GM19324 (cell line): ENCODE measurements around the gene GPR87.

ENCODE experiments used
- ATAC-seq: cut with Tn5 transposase; IDR thresholded peaks from one replicate; pipeline ENCODE4 v1.9.1; 2021; ENCODE audit warnings: mild to moderate bottlenecking, moderate library complexity; ENCODE audit not compliant: unreplicated experiment, low FRiP score

Gene GPR87, protein sequence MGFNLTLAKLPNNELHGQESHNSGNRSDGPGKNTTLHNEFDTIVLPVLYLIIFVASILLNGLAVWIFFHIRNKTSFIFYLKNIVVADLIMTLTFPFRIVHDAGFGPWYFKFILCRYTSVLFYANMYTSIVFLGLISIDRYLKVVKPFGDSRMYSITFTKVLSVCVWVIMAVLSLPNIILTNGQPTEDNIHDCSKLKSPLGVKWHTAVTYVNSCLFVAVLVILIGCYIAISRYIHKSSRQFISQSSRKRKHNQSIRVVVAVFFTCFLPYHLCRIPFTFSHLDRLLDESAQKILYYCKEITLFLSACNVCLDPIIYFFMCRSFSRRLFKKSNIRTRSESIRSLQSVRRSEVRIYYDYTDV

DNA sequence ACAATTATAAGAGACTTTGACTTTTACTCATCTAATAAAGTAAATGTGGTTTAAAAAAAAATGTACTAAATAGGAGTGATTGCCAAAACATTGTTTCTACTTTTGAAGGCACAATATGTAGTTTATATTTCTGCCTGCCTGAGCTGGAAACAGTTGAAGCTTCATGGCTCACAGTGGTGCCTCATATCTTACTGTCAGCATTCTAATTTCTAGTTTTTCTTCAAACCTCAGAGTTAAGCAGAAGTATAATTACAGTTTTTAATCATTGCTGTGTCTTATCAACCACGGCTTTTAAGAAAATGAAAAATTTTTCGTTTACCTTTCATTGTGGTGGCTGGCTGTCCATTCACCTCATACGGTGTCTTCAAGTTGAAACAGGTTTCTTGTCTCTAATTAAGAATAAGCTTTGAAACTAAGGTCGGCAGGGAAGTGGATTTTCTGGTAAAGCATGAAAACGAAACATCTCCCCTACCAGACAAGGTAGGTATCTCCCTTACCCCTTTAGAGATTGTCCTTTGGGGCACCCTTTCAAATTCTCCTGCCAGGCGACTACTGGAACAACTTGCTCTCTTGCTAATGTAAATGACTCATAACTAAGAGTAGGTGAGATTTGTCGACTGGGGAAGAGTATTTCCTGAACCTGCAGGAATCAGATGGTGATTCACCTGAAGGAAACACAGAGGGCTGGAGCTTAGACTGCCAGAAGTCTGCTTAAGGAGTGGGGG is at the start of gene GPR87:
Gene GPR87, minus strand, starts transcription at position 554 of the 725 bp plus-strand sequence. CDS start 16,720 bp downstream, outside the sequence.
- no peak for ATAC-seq

DNA sequence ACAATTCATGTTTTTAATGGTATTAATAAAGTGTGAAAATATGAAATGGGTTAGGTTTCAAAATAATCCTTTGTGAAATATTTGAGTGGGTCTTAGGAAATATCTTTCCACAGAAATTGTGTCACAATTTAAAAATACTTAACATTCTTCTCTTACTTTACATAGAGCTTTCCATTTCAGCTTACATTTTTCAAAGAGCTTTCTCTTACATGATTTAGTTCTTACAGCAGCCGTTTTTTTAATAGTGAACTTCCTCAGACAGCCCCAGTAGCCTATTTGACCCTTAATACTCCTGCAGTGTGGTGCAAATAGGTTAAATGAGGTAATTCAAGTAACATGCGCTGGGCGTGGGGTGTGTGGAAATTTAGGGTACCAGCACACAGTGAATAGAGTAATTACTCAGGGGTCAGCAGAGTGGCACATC is 46.1 kb upstream of the GPR87 start:
- ATAC-seq = no peak

DNA sequence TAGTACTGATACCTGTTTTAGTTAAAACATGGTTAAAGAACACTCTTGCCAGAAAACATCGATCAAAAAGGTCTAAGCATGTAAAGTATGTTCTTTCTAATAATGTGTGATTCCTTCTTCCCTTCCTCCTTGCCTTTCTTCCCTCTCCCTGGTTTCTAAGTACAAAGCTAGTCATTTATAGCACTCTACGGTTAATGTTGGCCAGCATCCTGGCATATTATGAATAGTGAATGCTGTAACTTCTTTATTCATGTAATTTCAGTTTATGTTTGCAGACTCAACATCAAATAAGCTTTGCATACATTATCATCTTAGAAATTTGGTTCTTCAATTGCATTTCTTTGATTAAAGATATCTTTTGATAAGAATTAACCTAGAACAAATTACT is 40.8 kb upstream of the GPR87 start:
- no peak for ATAC-seq

DNA sequence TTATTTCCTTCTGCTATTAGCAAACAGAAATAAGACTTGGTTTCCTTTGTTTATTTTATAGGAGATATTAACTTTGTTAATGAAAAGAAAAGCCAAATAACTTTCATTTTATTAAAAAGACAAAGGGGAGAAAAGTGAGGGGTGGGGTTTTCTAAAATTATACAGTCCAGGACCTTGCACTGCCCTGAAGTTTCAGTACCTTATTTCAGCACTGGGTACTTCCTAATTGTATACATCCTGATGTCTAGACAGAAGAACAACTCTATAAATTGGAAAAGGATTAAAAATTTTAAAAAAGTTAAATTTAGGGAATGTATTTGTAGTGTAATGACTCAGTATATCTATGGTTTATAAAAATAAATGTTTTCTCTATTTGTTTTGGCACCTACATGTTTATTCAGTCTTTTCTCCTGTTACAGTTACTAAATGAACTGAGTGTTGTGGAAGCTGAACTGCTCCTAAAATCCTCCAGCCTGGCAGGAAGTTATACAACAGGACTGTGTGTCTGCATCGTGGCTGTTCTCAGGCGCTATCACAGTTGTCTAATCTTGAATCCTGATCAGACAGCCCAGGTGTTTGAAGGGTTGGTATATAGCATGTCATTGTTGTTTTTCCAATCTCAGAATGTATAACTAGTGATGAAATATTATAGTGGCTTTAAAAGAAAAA is 40.3 kb upstream of the GPR87 start:
- no peak for ATAC-seq

DNA sequence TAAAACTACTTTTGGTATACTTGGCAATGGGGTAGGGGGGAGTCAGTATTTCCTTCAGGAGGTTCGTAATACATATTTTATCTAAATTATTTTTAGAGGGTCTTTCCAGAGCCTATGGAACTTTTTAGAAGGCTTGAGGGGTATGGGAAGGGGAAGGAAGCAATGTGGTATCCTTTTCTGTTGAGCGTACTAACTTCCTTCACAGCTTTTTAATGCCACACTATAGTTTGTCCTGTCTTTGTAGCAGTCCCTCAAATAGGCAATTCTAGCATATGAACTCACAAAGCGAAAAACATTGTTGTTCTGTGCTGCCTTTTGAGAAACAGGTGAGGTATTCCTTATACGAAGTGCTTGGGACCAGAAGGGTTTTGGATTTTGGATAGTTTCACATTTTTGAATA is 35.0 kb upstream of the GPR87 start:
- peak; percentile 13 for ATAC-seq

DNA sequence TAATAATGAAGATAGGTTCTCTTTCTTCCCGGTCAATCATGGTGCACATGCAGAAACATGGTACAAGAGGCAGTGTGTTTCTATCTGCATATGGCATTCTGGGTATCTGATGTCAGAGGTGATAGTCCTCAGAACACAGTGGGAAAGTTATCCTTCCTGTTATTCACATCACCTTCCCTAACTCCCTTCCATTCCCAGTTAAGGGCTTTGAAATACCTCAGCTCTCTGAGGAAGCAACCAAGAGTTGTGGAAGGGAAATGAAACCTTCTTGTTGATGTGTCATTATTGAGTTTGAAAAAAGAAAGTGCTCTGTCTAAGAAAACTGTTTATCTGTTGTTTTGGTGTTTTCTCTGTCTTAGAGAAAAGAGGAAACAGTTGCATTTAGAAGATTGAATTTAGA is 34.6 kb upstream of the GPR87 start:
- ATAC-seq = peak; percentile 85

DNA sequence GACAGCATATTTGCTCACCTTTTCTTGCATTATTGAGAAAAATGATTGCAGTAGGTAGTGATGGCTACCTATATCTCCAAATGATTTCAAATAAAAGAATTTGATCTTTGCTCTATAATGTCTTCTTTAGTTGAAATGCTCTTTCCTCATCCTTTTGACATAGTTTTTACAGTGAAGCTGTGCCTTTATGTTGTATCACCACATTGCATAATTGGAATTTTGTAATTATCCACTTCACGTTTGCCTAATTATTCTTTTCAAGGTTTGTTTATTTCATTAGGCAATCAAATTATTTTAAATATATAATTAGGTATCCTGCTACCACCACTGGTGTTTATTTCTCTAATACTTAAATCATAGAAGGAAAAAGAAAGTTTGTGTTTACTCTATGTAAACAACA is 34.0 kb upstream of the GPR87 start:
- no peak for ATAC-seq

DNA sequence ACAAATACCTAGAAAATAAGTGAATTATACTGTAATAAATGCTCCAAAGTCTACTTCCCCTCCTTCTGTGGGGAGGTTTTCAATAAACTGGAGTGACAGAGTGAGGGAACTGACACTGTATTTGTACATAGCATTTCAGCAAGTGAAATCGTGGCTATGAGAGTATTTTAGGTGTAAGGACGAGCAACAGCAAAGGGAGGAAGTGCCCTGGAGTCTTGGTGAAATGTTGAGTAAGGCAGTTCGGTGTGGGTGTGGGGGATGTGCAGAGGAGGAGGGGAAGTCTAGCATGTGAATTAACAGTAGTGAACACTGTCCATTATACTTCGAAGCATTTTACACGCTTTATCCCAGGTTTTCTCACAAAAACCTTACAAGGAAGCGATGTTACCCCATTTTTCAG is 30.8 kb upstream of the GPR87 start:
- ATAC-seq = no peak

DNA sequence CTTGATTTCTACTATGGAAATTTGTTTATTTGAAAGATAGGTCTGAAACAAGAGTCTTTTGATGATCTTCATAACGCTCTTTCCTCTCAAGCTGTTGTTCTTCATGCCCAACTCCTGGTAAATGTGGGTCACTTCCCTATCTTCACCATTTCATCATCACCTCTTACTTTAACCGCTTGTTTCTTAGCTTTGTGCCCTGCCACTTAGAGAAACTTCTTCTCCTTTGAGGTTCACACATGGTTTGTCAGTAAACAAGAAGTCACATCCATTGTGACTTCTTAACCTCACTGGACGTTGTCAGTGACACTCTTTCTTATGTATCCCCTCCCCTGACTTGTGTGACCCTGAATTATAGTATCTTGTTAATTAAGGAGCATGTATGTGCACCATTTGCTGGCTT is 29.7 kb upstream of the GPR87 start:
- no peak for ATAC-seq

DNA sequence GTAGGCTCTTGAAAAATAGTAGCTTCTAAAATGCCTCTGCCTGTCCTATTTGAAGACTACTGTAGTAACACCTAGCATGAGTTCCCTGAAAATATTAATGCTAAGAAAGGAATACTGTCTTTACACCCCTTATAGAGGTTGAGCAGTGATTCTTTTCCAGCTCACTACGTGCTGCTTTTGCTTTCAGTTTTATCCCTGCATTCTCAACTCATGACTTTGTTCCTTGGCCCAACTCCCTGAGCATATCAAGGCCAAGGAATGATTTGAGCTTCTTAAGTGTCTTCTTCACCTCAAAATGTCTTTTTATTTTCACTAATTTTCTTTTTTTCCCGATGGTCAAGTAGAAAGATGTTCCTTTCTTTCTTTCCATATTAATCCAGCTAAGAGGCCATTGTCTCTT is 29.2 kb upstream of the GPR87 start:
- no peak for ATAC-seq

DNA sequence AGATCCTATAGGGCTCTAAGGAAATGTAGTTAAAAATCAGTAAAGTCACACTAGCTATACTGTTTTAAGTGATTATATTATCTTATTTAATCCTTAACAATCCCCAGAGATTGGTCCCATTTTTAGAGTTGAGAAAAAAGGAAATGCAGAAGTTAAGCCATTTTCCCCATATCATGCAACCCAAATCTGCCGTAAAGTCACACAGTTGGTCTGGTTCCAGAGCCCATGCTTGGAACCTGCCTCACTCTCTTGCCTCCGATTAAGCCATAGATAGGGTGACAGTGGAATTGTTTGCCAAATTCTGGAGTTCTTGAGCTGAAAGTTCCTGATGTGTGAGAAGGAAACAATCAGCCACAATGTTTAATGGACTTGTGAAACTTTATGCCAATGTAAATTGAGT is 15.1 kb upstream of the GPR87 start:
- ATAC-seq = no peak

DNA sequence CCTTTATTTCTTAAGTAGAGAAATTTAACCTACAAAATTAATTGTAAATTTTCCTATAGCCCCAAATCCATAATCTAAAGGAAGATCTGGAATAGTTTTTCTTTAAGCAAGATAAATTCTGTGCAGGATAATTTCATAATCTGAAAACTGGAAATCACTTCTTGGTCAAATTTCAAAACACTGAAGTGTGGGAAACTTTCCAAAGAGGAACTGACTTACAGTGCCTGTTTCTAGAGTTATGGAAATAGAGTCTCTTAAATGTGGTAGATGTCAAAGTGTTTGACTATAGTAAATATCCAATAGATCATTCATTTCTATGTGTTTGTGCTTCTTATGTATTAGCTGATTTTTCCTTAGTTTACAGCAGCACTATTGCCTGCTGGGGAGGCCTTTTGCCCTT is 14.3 kb upstream of the GPR87 start:
- ATAC-seq = no peak

DNA sequence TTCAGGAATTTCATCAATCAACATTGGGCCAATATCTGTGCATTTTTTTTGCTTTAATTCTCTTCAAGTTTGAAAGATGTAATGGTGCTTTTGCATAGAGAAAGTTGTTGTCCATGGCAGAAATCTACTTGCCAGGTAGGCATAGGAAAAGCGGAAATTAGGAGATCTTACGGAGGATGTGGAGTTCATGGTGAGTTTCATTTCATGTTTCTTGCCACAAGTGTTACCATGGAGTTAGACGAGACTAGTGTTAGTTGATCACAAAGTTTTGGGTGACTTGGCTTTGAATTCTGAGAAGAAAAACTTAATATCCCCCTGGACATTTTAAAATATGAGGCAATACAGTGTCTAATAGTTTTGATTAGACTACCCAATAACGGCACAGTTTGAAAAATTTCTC is 13.8 kb upstream of the GPR87 start:
- ATAC-seq = no peak

DNA sequence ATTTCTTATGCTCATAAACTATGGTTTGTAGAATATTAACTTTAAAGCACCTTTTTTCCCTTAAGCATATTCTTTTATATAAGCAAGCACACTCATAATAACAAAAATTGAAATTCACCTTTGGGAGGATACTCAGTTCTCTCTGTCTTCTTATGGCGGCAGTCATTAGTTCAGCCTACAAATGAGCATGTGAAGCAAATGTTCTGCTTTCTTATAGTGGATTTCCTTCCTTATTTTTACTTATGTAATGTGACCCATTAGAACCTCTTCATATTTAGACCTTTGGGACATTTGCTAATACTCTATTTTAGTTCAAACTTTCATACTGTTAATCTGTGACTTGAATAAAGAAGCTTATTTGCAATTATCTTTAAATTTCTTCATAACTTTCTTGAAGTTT is 12.7 kb upstream of the GPR87 start, which contains the start of gene P2RY13:
Gene P2RY13, minus strand, starts transcription at position 187 of the 400 bp plus-strand sequence. Its CDS starts 21 bp downstream, at position 166.
- ATAC-seq = no peak

DNA sequence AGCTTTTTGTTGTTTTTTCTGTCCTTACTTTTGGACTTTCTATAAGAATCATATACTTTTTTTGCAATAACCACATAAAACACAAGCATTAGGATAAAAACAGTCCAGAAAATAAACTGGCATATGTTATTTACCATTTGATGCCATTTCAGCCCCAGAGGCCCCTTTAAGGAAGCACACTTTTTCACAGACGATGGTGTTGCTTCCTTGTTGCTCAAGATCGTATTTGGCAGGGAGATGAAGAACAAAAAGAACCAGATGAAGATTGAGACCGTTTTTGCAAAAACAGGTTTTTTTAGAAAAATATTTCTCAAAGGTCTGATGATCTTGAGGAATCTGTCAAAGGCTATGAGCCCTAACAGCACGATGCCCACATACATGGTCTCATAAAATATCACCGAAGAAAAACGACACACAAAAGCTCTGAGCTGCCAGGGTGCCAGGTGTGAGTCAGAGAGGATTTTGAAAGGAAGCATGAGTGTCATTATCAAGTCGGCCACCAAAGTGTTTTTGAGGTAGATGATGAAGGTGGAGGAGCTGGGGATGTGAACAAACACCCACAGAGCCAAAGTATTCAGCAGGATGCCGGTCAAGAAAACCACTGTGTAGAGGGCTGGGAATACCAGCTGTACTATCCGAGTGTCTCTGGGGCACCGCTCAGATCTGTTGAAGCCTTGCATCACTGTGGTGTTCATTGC is 11.8 kb upstream of the GPR87 start:
- ATAC-seq = no peak

DNA sequence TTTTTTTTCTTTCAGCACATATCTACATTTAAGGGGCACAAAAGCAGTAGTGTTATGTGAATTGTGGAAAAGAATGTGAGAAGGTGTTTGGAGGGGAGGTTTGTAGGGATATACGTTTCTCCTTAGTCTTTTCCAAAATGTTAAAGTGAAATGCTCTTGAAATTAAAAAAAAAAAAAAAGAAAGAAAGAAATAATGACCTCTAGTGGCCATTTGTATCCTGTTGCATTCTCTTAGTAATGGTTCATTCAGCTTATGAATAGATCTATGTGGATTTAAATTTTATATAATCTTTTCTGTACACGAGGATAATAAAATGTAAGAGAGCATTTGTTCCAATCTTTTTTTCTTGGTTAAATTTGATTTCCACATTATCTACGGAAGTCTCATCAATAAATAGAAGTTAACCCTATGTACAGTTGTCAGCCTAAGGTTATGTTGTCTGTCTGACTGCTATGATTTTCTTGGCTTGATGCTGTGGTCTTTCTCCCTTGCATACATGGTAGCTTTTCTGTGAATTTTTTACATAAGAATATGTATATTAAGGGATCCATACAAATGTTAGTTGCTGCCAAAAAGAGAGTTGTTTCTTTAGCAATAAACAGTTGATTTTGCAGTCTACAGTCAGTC is 11.1 kb upstream of the GPR87 start:
- no peak for ATAC-seq

DNA sequence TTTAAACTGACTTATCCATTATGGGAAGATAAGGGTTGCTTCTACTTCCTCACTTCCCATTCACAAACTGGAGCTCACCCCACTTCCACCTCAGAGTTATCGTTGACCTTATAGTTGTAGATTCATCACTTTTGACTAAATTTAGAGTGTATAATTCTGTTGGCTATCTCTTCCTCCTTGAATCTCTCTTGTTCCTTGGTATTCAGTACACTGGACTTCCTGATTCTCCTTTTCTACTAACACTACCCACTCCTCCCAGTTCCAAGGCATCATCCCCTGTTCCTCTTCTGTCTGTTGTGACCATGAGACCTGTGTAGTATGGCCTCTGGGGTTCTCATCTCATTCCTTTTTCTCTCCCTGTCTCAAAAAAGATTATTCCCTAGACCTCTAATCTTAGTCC is 5.9 kb upstream of the GPR87 start:
- ATAC-seq = no peak

DNA sequence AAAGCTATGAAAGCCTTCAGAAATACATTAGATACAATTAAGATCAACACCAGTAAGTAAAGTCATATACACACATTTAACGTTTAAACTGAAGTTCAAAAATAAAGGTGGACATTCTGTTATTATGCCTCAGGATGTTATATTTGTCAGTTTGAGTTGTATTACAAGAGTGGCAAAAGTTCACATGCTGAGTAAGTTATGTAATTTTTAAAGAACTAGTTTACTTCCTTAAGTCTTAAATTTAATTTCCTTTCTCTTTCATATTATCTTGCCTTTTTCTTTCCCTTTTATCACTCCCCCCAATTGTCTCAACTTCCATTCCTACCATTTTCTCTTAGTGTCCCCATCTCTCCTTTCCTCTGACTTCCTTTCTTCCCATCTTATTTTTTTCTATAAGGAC is 4.9 kb upstream of the GPR87 start:
- no peak for ATAC-seq

DNA sequence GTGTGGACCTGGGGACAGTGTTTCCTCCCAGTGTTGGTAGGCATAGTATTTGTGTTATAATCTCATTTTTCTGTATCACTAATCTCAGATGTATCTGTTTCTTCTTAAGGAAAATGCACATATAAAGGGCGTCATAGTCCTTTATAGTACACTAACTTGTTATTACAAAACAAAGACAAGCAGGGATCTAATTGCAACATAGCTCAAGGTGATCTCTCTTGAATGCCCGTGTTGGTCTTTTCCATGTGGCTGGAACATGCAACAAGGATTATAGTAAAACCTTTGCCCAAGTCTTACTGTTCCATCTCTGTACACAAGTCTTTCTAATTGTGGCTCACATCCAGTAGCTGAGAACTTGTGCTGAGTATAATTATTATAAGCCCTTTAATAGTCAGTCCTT is 3.5 kb upstream of the GPR87 start:
- ATAC-seq = no peak

DNA sequence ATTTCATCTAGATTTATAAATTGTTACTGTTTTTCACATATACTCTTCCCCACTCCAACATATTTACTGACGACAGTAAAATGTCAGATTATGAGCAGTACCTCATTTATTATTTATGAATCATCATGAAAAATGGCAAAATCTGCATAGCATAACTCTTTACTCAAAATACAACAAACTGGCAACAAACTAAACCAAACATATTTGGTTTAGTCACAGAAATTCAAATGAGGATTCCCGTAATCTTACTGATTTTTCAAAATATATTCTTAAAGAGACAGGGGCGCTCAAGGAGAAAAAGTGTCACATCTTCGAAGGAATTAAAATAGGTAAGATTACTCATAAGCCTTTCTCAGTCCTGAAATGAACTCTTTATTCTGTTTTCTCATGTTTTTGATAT is 3.0 kb upstream of the GPR87 start:
- no peak for ATAC-seq
